ENCODE measurements around the gene UROS.

The UROS gene

DNA sequence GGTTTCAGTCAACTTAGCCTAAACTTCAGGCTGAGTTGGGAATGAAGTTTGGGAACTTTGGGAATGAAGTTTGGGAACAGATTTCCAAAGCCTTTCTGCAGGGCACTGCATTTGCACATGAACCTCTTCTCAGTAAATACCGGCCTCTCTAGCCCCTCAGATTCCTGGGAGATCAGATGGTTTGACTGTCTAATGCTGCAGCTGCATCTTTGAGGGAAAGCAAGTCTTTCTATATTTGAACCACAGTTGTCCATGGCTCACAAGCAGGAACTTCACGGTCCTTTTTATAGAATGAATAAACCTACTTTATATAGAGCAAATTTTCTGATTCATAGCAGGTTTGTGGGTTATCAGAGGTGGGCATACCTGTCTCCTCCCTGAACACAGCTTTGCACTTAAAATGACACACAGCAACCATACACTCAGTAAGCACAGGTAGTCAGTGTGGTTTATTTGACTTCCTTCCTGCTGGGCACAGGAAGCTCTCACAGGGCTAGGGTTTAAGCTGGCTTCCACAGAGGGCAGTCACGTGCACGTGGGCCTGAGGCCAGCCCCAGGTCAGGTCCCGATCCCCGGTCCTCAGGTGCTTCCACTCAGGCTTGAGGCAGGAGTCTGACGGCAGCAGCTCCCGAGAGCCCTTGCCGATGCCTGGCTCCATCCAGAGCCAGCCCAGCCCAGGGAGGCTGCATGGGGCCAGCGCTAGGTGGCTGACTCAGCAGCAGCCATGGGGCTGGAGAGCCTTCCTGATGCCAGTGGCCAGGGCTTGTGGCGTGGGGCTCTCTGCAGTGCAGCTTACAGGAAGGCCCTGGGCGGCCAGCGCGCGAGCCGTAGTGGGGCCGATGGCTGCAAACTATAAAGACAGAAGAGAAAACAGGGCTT lies 34.7 kb downstream of the UROS start:
- H3K27ac ChIP-seq = no peak overlapping the region
- no peak for TF ChIP-seq ZFX (IDR thresholded peaks at IDR 0.05; ENCODE audit: borderline replicate concordance)
- TF ChIP-seq CTCF (IDR thresholded peaks at IDR 0.05) = no peak

- no peak overlapping the region for H3K27ac ChIP-seq
- no peak for TF ChIP-seq ZFX (IDR thresholded peaks at IDR 0.05; ENCODE audit: borderline replicate concordance)
- TF ChIP-seq CTCF (IDR thresholded peaks at IDR 0.05) = no peak
Measured at GRCh38 chr10:125785791-125786190, 37.3 kb downstream of the UROS start.

- TF ChIP-seq ZFX (IDR thresholded peaks at IDR 0.05; ENCODE audit: borderline replicate concordance) (no peak), CTCF (IDR thresholded peaks at IDR 0.05) (no peak)
- no peak overlapping the region for H3K27ac ChIP-seq
Measured at GRCh38 chr10:125783957-125784356, 39.1 kb downstream of the UROS start.

DNA sequence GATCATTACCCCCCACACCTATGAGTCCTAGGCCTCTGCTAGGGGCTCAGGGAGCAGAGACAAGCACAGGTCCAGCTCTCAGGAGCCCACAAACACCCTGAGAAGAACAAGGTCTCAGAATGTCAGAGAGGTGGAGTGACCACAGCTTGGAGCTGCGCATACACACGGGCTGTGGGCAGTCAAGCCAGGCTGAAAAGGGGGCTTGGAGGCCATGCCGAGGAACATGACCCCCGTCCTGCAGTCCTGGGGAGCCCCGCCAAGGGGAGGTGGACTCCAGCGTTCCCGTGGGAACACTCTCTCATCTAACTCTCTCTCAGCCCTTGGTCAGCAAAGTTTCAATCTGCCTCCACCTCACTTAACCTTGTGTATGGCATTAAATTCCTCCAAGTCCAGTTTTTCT lies 39.6 kb downstream of the UROS start:
- no peak overlapping the region for H3K27ac ChIP-seq
- TF ChIP-seq CTCF (IDR thresholded peaks at IDR 0.05) (no peak), ZFX (IDR thresholded peaks at IDR 0.05; ENCODE audit: borderline replicate concordance) (no peak)

DNA sequence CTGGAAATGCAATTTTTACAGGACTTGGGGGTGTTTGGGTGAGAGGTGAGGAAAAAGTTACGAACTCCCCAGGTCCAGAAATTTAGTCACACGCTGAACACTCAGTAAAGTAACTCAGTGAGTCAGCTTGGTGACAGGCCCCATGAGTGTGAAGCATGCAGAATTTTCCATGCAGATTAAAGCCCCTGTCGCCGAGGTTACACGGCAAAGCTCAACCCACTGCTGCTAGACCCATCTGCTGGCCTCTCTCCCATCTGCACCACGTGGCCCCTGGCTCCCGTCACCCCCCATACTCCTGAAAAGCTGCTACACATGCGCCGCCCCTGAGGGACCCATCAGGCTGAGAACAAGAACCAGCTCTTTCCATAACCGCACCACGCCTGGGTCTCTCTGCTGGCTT lies 40.4 kb downstream of the UROS start:
- TF ChIP-seq CTCF (IDR thresholded peaks at IDR 0.05) (no peak), ZFX (IDR thresholded peaks at IDR 0.05; ENCODE audit: borderline replicate concordance) (no peak)
- H3K27ac ChIP-seq = no peak overlapping the region

- H3K27ac ChIP-seq = no peak overlapping the region
- TF ChIP-seq CTCF (IDR thresholded peaks at IDR 0.05) = no peak
- TF ChIP-seq ZFX (IDR thresholded peaks at IDR 0.05; ENCODE audit: borderline replicate concordance) = no peak
Measured at GRCh38 chr10:125782054-125782453, 41.0 kb downstream of the UROS start.

DNA sequence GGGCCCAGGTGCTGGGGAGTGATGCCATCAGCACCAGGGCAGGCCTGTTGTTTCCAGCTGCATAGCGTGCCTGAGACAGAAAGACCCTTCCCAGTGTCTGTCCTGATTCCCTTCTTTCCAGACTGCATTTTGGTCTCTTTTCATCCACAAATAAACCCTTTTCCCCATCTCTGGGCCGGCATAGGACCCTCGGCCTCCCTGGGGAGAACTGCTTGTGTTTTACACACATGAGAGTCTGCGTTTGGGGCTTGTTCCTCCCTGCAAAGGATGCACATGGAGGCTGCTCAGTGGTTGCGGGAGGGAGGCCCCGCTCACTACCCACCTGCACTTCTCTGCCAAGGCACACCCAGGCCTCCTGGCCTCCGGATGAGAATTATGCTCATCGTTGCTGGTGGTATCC lies 41.7 kb downstream of the UROS start:
- TF ChIP-seq CTCF (IDR thresholded peaks at IDR 0.05) (no peak), ZFX (IDR thresholded peaks at IDR 0.05; ENCODE audit: borderline replicate concordance) (no peak)
- H3K27ac ChIP-seq = no peak overlapping the region
